Endodermal cell (in vitro differentiated cells): ENCODE data around the gene RAP2A. TPM values are rescaled to one million over a fixed set of nuclear protein-coding genes. Genes with fewer than 3 reads are reported as not detected.

Experiments
- DNase-seq: peaks from one replicate; pipeline ENCODE4 v3.0.0-alpha.2; 2017
- H3K27ac ChIP-seq: 2 replicates; pipeline ENCODE4 v1.5.1; 2013; ENCODE audit warnings: mild to moderate bottlenecking, low read depth, low read length, moderate library complexity
- H3K27me3 ChIP-seq: 2 replicates; pipeline ENCODE4 v1.6.1; 2013; ENCODE audit warnings: mild to moderate bottlenecking, low read length, moderate library complexity; ENCODE audit not compliant: insufficient read depth, control insufficient read depth, poor library complexity, severe bottlenecking
- H3K36me3 ChIP-seq: 2 replicates; pipeline ENCODE4 v1.7.0; 2013; ENCODE audit warnings: mild to moderate bottlenecking, low read length, moderate library complexity; ENCODE audit not compliant: control insufficient read depth, insufficient read depth
- H3K4me1 ChIP-seq: one replicate; pipeline ENCODE4 v1.7.0; 2013; ENCODE audit warnings: low read length; ENCODE audit not compliant: control insufficient read depth, insufficient read depth
- H3K4me3 ChIP-seq: 2 replicates; pipeline ENCODE4 v1.5.1; 2013; ENCODE audit warnings: mild to moderate bottlenecking, low read length, moderate library complexity
- H3K9ac ChIP-seq: 2 replicates; pipeline ENCODE4 v1.6.1; 2013; ENCODE audit warnings: mild to moderate bottlenecking, low read length, moderate library complexity; ENCODE audit not compliant: poor library complexity, severe bottlenecking; ENCODE audit errors: extremely low read depth
- H3K9me3 ChIP-seq: 2 replicates; pipeline ENCODE4 v1.6.1; 2013; ENCODE audit warnings: mild to moderate bottlenecking, low read length, moderate library complexity; ENCODE audit not compliant: control insufficient read depth
- H3K27ac Mint-ChIP-seq: 2 replicates; pipeline ENCODE4 v1.8.0; 2020; ENCODE audit warnings: mixed read lengths
- H3K27me3 Mint-ChIP-seq: 2 replicates; pipeline ENCODE4 v1.8.0; 2021; ENCODE audit warnings: mild to moderate bottlenecking, mixed read lengths; ENCODE audit not compliant: insufficient read depth
- H3K36me3 Mint-ChIP-seq: 2 replicates; pipeline ENCODE4 v1.8.0; 2020; ENCODE audit warnings: low read depth, mixed read lengths
- H3K4me1 Mint-ChIP-seq: 2 replicates; pipeline ENCODE4 v1.8.0; 2020; ENCODE audit warnings: mixed read lengths
- H3K4me3 Mint-ChIP-seq: 2 replicates; pipeline ENCODE4 v1.8.0; 2020; ENCODE audit warnings: mild to moderate bottlenecking, moderate library complexity, mixed read lengths
- H3K9me3 Mint-ChIP-seq: 2 replicates; pipeline ENCODE4 v1.8.0; 2020; ENCODE audit warnings: mild to moderate bottlenecking, mixed read lengths
- WGBS, 2 experiments: methylation state at CpG; one replicate each; pipeline versions ENCODE4 v1.1.5 to v1.1.7; 2013; ENCODE audit warnings: missing lambda C conversion rate in 2 of 2, mixed read lengths in 1 of 2; ENCODE audit not compliant: insufficient coverage in 1 of 2, insufficient read length in 1 of 2; 5-methylcytosine and 5-hydroxymethylcytosine counted together
- total RNA-seq, 2 donors: library from RNA; stranded (reverse); fragmentation: NEBNext Ultra II Directional in 1 of 2; extraction: Animal tissue kit (Norgen Biotek cat#: 25700) in 1 of 2; gene quantifications; 2 replicates in 1 of 2; 3 replicates in 1 of 2; pipeline ENCODE4 v1.2.1, GENCODE V29; 2021
- TF ChIP-seq, protein P1 (sequence below): fragments of 200-600 bp; sonication (generic); conservative IDR thresholded peaks from 2 replicates; pipeline ENCODE4 v1.5.0; 2021; ENCODE audit warnings: antibody characterized with exemption, mild to moderate bottlenecking

Gene RAP2A
- total RNA-seq, 2 donors from 2014 or later = 76.7 to 83.9 TPM

GRCh38 chr13:97464561-97464960 is 30.6 kb downstream of the RAP2A start:
- WGBS, 2 experiments = 91 to 100% methylated on average over 2 to 3 of the region's 3 CpGs

GRCh38 chr13:97466722-97467121 is 32.8 kb downstream of the RAP2A start:
- Histone ChIP-seq H3K4me1 (no peaks in the 10 kb centered on the region), H3K27ac (no peak overlapping the region), H3K27me3 (no peaks in the 10 kb centered on the region), H3K4me3 (no peak overlapping the region), H3K9me3 (no peaks in the 10 kb centered on the region), H3K36me3 (peaks cover 56% of the 10 kb centered on the region), H3K9ac (no peak overlapping the region)
- TF ChIP-seq, protein P1, sequence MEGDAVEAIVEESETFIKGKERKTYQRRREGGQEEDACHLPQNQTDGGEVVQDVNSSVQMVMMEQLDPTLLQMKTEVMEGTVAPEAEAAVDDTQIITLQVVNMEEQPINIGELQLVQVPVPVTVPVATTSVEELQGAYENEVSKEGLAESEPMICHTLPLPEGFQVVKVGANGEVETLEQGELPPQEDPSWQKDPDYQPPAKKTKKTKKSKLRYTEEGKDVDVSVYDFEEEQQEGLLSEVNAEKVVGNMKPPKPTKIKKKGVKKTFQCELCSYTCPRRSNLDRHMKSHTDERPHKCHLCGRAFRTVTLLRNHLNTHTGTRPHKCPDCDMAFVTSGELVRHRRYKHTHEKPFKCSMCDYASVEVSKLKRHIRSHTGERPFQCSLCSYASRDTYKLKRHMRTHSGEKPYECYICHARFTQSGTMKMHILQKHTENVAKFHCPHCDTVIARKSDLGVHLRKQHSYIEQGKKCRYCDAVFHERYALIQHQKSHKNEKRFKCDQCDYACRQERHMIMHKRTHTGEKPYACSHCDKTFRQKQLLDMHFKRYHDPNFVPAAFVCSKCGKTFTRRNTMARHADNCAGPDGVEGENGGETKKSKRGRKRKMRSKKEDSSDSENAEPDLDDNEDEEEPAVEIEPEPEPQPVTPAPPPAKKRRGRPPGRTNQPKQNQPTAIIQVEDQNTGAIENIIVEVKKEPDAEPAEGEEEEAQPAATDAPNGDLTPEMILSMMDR = no peak
- DNase-seq = no peak
- no peaks in the 10 kb centered on the region for H3K9me3 Mint-ChIP-seq
- no peaks in the 10 kb centered on the region for H3K27me3 Mint-ChIP-seq
- peaks cover 6% of the 10 kb centered on the region for H3K4me1 Mint-ChIP-seq
- H3K36me3 Mint-ChIP-seq = peaks cover 45% of the 10 kb centered on the region
- WGBS, 2 experiments = 92 to 99% methylated on average over 2 to 3 of the region's 3 CpGs
- H3K4me3 Mint-ChIP-seq = no peak overlapping the region
- H3K27ac Mint-ChIP-seq = no peak overlapping the region

More at GRCh38 chr13:97464561-97464960, 30.6 kb downstream of the RAP2A start:
- no peaks in the 10 kb centered on the region for H3K9me3 Mint-ChIP-seq
- H3K4me1 Mint-ChIP-seq = peaks cover 6% of the 10 kb centered on the region
- H3K4me3 Mint-ChIP-seq = no peak overlapping the region
- Histone ChIP-seq H3K9ac (no peak overlapping the region), H3K36me3 (peaks cover 57% of the 10 kb centered on the region), H3K27ac (no peak overlapping the region), H3K4me1 (no peaks in the 10 kb centered on the region), H3K27me3 (no peaks in the 10 kb centered on the region), H3K4me3 (no peak overlapping the region), H3K9me3 (no peaks in the 10 kb centered on the region)
- TF ChIP-seq, protein P1 = no peak
- peaks cover 45% of the 10 kb centered on the region for H3K36me3 Mint-ChIP-seq
- no peak for DNase-seq
- no peaks in the 10 kb centered on the region for H3K27me3 Mint-ChIP-seq
- no peak overlapping the region for H3K27ac Mint-ChIP-seq

GRCh38 chr13:97468331-97468730 is 34.4 kb downstream of the RAP2A start:
- 93 to 100% methylated on average over 3 of the region's 3 CpGs for WGBS, 2 experiments
- H3K27me3 Mint-ChIP-seq = no peaks in the 10 kb centered on the region

More at GRCh38 chr13:97468331-97468730, 34.4 kb downstream of the RAP2A start:
- H3K9ac ChIP-seq = no peak overlapping the region
- DNase-seq = no peak
- Mint-ChIP-seq H3K27ac (no peak overlapping the region), H3K4me1 (no peaks in the 10 kb centered on the region), H3K4me3 (no peak overlapping the region), H3K9me3 (no peaks in the 10 kb centered on the region), H3K36me3 (peaks cover 36% of the 10 kb centered on the region)
- no peaks in the 10 kb centered on the region for H3K27me3 ChIP-seq
- no peak overlapping the region for H3K4me3 ChIP-seq
- H3K4me1 ChIP-seq = no peaks in the 10 kb centered on the region
- TF ChIP-seq, protein P1 = no peak
- no peaks in the 10 kb centered on the region for H3K9me3 ChIP-seq
- H3K27ac ChIP-seq = no peak overlapping the region
- H3K36me3 ChIP-seq = peaks cover 45% of the 10 kb centered on the region
